Measurements from ENCODE around the gene TCF7L2.

Gene TCF7L2

DNA sequence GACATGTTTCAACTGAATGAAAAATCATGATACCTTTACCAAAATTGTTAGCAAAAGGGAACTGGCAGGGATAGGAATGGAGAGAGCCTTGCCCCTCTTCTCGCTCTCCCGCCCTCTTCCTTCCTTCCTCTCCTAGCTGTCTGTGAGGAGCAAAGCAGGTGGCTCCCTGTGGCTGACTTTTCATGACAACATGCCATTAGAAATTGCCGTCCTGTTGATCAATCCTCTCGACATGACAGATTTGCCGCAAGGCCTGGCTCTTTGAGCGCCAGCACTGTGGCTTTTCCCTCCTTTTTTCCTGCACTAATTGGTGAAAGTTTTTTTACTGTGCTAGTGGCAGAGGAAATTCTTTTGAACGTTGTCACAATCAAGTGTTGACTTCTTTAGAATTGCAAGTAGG lies 171.1 kb downstream of the TCF7L2 start:
- DNase-seq (ENCODE audit: low read depth in 3 of 3): no peak

DNA sequence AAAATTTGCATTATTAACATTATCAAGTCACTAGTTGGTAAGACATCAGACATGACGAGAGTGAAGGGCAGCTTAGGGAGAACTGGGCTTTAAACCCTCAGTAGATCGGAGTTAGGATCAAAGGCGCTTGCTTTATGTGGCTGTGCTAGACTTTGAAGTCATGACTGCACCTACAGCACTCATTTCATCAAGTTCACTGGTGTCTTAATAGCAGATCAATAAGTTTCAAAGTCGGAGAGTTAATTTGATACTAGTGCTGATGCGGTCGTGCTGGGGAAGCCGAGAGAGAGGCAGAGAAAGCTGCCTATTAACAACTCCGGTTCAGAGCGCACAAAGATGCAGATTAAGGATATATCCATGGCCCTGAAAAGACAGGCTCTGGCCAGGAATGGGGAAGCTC lies 172.9 kb downstream of the TCF7L2 start:
- DNase-seq (ENCODE audit: low read depth in 3 of 3): no peak

DNA sequence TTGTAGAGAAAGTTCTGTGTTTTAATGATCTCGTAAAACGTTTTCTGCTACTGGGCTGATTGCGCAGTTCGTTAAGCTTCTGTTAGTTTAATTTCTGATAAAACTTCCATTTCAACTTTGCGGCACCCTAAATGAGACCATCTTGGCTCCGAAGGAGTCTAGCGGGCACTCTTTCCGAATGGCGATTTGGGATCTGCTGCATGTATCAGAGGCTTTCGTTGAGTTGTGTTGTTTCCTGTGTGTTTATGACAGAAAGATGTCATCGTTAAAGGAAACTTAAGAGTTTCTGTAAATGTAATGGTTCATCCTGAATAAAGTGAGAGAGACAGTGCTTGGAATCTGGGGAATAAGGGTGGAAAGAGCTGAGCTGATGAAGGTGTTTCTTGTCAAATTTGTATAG lies 174.7 kb downstream of the TCF7L2 start:
- no peak for DNase-seq (ENCODE audit: low read depth in 3 of 3)

DNA sequence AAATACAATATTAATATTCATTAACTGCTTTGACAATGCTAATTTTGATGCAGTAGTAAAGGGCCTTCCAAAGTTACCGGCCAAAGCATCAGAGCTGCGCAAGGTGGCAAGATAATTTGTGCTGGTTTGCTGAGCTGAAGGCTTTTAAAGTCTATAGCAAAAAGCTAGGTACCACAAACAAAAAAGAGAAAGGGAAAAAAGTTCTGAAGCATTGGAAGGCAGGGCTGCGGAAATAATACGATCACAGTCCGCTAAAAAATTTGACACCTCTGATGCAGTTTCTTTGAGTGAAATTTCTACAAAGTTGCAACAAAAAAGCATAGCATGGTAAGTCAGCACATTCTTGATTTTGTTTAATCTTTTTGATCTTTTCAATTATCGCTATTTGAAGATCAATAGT lies 175.6 kb downstream of the TCF7L2 start:
- no peak for DNase-seq (ENCODE audit: low read depth in 3 of 3)

DNA sequence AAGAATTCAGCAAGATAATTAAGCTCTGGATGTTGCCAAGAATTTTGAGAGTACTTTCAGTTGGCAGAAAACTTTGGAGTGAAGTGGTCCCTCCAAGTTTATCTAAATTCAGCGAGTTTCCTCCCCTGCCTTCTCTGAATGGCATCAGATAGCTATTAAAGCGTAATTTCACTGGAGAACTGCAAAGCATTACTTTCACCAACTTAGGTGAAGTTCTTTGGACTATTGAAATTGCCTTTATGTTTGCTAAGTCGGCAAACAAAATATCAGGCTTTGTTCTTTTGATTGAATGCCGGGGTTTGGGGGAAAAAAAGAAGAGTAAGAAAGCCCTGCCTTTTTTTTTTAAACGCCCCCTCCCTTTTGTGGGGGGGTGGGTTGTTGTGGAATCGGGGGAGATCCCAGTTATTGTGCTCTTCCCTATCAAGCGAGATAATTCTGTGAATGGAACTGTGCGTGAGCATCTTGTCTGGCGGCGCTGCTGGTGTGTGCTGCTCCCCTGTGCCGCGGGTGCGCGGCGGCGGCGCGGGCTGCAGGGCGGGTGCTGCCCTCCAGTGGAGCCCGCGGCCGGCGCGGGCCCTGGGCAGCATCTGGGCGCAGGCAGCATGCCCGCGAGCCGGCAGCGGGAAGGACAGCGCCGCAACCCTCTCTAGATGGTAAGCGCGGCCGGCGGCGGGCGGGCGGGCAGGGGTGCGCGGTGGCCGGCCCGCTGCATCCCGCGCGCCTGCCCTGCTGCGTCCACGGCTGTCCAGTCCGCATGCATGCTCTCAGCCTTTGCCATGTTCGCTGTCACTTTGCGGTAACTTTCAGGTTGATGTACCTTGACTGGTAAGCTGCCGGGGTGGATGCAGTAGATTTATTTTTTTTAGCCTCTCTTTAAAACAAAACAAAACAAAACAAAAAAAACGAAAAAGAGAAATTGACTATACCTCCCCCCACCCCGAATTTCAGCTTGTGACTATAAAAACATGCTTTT lies 176.5 kb downstream of the TCF7L2 start:
- DNase-seq (ENCODE audit: low read depth in 3 of 3): peak; percentile 1 to 41 (median 12)

DNA sequence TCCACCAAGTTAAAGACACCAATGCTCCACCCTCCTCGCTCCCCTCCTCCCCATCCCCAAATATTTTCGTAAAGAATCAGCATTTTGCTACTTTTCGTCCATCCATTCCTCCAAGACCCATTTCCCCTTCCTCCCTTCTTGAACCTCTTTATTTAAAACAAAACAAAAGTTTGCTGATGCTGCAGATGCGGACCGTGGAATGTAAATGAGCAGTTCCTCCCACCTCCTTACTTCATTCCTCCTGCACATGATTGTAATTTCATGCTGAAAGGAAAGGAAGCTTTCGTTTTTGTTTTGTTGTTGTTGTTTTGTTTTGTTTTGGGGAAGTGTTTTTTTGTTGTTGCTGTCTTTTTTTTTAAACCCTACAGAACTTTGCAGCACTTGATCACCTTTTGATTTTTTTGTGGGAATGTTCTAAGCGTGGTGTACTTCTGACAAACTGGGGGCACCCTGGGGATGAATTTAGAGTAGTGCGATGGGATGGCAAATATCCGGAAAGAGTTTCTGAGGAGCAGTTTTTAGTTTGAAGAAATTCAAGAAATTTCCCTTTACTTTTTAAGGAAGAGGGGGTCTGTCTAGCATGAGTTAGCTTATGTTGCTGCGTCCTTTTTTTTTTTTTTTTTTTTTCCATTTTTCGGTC lies 177.3 kb downstream of the TCF7L2 start:
- DNase-seq (ENCODE audit: low read depth in 3 of 3): no peak

DNA sequence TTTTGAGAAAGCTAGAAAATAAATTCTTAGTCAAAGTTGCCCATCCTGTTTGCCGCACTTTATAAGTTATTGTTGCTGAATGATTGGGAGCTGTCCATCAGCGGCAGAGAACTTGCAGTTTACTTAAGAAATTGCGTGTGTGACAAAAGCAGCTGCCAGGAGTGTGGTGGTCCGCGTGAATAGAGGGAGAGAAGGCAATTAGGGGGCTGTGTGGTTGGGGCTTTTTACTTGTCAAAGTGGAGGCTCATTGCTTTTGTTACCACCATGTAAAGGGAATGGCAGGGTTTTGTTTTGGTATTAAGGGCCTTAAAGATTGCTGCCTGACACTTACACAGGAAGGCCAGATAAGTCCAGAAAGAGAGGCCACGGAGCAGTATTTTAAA lies 177.8 kb downstream of the TCF7L2 start:
- no peak for DNase-seq (ENCODE audit: low read depth in 3 of 3)

DNA sequence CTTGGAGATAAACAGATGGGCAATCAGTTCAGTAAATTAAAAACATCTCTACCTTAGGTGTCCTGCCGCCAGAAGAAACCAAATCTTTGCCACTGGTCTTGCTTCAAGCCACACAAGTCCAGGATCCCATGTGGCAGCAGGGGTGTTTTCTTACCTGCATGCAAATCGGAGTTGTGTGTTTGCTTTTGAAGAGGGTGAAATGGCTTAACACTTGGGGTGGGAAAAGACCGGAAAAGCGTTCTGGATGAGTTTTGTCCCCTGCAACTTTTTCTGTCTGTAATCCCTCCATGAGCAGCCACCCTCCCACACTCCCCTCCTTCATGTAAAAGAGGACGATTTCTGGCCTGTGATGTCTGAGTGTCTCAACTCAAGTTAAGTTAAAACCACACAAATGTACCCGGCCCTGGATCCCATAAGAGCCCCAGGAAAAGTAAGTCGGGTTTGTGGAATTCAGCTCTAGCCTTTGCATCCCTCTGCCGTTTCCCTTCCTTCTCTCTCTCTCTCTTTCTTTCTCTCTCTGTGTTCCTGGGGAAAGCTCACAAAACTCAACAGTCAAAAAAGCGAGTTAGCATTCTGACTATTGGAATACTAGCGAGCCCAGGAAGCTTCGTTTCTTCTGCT lies 178.5 kb downstream of the TCF7L2 start:
- DNase-seq (ENCODE audit: low read depth in 3 of 3): no peak

DNA sequence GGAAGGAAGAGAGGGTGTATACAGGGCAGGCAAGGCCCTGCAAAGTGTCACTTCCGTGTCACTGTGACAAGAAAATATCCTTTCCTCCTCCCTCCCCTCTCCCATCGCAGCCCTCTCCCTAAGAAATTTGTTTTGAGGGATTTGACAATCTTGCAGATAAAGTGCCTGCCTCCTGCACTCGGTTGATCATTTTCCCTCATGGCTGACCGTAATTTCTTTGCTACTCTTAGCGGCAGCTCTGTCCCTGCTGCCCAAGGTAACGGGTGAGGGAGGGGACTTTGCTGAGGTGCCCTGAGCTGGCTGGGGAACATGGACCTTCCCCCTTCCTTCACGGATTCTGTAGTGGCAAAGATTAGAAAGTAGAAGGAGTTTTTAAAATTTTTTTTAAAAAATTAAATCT lies 179.1 kb downstream of the TCF7L2 start:
- no peak for DNase-seq (ENCODE audit: low read depth in 3 of 3)

DNA sequence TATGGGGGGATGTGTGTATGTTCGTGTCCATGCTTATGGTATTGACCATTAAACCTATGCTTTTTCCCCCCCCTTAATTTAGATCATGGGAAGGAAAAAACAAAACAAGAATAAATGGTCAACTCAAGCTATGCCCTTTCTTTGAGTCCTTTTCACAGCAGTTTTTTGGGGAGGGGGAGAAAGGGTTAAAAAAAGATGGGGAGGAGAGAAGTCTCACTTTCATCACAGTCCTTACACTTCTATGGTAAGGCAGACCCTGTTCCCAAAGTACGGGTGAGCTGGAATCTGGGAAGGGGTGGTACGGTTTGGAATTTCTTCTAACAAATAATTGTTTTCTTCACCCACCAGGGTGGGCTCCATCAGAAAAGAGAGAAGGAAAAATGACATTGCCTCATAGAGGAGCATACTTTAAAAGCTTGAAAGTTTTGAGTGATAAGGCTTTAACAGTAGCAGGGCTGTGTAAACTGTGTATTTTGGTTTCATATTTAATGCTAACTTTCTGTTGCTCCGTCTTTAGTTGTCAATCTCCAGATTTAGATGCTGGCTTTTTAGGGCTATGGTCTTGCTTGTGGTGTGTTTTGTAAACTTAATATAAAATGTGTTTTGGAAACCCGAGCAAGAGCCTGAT lies 180.1 kb downstream of the TCF7L2 start:
- DNase-seq (ENCODE audit: low read depth in 3 of 3): no peak

DNA sequence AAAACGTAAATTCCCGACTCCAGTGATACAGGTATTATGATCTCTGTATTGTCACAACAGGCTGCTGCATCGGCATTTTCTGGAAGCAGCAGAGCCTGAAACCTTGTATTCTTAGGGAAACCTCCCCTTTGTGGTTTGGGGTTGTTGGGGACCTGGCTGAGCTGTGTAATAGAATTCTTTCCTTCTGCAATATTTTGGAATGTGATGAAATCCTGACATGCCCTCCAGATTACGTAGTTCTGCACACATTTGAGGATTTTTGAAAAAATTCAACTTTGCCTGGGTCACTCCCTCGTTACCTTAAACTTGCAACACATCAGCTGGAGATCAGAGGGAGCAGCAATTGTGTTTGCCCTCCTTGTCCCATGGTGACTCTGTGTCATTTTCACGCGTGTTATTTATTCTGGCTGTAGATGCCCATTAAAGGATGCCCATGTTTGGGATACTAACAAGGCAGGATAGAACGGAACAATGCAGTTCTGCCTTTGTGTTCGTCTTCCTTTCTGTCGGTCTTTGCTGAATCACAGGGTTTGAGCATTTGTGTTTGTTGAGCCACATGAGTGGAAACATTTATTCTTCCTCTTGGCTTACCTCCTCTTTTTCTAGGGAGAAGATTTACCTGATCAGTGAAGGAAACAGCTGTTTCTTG lies 181.7 kb downstream of the TCF7L2 start:
- no peak for DNase-seq (ENCODE audit: low read depth in 3 of 3)

DNA sequence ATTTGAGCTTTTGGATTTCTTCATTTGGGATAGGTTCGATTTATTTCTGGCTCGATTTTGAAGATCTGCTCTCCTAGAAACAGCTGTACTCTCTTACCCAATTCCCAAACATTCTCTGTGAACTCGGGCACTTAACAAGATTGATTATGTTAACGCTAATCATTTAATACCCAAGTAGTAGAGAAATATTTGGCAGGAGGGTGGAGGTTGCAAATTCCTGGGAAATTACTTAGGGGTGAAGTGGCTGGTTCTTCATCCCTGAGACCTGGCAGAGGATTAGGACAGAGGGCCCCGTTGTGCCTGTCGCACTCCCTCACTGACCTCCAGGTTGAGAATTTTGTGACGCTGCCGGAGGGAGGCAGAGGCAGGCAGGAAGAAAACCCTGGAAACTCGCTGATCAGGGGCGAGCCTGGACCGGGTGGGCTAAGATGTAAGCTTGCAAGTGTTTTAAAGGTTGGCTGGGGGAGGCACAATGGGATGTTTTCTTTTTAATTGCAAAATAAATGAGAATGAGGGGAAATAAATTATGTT lies 182.6 kb downstream of the TCF7L2 start:
- no peak for DNase-seq (ENCODE audit: low read depth in 3 of 3)

DNA sequence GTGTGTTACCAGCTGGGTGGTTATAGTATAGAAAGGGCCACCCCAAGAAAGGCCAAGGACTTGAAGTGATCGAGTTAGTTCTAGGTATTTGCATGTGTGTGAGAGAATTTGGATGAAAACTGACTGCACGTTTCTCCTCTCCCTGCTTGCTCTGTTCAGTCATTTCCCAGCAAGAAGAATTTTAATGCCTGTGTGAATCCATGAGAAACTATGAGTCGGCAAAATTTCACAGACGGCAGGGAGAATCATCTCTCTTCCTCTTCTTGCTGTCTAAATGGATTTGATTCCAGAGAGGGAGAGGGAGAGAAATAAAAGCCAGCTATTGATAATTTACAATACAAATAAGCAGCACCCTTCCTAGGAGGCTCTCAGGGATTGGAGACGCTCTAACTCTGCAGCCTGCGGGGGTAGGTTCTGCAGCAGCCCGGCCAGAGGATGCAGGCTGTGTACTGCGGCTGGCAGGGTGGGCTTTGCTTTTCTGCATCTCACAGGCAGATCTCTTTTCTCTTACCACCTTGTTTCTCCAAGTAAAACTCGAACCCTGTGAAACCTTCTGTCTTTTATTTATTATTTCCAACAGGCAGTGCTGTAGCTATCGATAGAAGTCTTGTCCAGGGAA lies 183.6 kb downstream of the TCF7L2 start:
- DNase-seq (ENCODE audit: low read depth in 3 of 3): no peak

DNA sequence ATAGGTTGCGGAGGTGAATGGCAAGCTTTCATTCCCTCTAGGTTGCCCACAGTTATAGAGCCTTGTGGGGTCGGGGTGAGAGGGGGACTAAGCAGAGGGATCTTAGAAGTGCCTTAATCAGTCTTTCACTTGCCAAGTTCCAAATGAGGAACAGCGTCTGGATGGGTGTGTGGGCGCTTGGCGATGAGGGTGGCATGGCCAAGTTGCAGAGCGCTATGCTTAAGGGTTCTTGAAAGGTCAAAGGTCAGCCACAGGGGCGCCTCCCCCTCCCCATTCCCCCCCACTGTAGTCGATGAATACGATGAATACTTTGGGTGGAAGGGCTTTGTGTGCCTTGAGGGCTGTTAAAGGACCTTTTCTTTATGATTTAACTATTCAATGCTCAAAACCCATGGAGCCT lies 185.0 kb downstream of the TCF7L2 start:
- DNase-seq (ENCODE audit: low read depth in 3 of 3): no peak

DNA sequence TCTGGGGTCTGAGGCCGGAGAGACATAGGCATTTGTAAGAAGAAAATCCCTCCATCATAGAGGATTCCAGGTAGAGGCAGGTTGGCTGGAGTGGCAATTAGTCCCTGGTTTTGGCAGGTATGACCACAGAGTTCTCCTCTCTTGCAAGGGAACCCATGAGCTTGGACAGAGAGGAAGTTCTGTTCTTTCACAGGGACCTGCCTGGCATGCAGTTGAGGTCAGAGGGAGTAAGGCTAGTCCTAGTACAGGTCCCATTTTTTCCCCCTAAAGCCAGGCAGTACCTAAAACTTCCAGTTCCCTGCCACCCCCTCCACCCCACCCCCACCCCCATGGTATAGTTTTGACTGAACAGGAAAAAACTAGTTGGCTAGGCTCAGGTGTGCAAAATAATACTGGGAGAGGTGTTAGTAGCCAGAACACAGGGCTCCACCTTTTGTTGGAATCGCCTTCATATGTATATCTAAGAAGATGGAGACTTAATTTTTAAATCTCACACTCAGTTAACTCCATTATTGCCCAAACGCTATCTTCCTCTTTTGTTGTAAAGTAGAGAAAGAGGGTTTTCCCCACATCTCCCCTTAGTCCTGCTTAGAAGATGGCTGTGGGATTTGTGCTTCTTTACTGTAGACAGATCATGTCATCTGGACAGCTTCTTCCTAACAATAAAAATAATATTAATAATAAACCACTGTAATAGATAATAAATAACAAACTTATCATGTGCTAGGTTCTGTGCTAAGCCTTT lies 188.1 kb downstream of the TCF7L2 start:
- DNase-seq (ENCODE audit: low read depth in 3 of 3): no peak

DNA sequence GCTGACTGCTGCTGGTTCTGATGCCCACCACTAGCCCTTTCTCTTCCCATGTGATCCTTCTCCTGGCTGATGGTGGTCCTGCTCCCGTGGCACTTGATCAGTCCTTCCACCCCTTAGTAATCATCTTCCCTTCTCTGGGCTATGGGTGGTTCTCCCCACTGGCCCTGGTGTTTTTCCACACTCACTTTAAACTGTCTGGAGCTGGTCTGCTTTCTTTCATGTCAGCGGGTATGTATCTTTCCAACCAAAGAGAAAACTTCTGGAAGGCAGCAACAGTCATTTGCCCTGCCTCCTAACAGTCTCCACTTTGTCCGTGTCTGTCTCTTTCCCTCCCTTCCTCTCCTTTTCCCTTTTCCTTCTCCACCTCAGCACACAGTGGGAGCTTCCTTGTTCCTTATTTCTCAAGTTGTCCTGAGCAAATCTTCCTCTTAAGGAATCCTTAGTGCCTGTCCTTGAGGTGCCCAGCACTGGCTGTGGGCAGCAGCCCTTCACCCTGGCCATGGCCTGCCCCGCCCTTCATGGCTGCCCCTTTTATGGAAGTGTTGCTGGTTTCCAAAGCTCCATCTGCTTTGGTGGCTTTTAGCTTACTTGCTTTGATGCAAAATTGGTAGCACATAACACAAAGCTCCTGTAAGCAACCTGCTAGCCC lies 189.0 kb downstream of the TCF7L2 start:
- no peak for DNase-seq (ENCODE audit: low read depth in 3 of 3)

DNA sequence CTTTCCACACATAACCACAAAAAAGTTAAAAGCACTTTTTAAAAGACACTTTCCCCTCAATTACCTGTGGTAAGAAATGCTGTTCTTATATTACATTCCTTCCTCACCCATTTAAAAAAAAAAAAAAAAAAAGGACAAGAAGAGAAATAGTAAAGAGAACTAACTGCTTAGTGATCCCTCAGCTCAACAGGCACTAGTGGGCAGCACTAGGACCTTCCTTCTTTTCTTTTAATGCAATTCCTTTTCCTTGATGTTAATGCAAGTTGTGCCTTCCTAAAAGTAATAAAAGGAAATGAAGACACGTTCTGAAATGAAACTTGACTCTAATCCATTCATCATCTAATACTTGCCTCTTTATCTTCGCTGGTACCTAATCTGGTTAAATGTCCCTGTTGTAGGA lies 189.7 kb downstream of the TCF7L2 start:
- DNase-seq (ENCODE audit: low read depth in 3 of 3): no peak

DNA sequence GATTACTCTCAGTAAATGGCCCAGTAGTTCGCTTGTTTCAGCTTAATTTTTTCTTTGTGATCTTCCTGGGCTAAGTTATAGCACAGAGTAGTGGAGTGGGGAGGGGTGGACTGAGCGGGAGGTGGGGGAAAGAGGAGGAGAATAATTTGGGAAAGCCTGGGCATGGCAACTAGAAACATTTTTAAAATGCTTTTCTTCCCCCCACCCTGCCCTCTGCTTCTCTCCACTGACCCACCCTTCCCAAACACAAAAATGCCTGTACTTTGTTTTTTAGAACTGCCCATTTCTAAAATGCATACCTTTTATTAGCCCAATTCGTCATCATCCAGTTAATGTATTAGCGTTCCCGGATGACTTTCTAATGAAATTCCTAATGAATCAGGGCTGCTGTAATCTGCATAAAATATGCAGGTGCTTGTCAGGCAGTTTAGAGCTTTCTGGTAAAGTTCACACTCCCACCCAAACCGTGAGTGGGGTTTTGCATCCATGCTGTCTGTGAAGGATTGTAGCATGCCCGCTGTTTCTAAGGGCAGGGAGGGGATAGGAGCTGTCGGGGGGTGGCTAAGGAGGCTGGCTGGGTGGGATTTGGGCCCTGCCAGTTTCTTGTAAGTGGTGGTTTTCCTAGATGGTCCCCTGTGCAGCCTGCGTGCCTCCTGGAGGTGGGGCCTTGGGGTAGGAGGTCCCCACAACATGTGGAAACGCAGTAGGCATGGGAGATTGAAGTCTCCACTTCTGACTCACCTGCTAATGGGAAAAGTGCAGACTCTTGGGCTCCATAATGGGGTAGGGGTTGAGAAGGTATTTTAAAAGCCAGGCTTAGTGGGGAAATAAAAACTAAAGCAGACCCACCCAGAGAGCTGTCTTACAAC lies 190.3 kb downstream of the TCF7L2 start:
- no peak for DNase-seq (ENCODE audit: low read depth in 3 of 3)
